ENCODE measurements around the gene TOMM34.

Gene TOMM34

GRCh38 chr20:44924541-44924940, 35.7 kb downstream of the TOMM34 start:
- H3K27me3 ChIP-seq (ENCODE audit: control insufficient read depth, insufficient read depth, low read length) = no peaks in the 10 kb centered on the region
- no peak overlapping the region for H3K9ac ChIP-seq (ENCODE audit: low read length)
- no peak overlapping the region for H3K4me3 ChIP-seq (ENCODE audit: low read length)
- no peaks in the 10 kb centered on the region for H3K9me3 ChIP-seq (ENCODE audit: control insufficient read depth, low read depth, low read length)
- no peak overlapping the region for H3K27ac ChIP-seq (ENCODE audit: low read length)
- H3K36me3 ChIP-seq (ENCODE audit: control insufficient read depth, low read depth, low read length) = peaks cover 20% of the 10 kb centered on the region
- H3K4me1 ChIP-seq (ENCODE audit: control insufficient read depth, low read depth, low read length) = no peaks in the 10 kb centered on the region

- Histone ChIP-seq H3K27ac (ENCODE audit: low read length) (no peak overlapping the region), H3K36me3 (ENCODE audit: control insufficient read depth, low read depth, low read length) (peaks cover 31% of the 10 kb centered on the region), H3K27me3 (ENCODE audit: control insufficient read depth, insufficient read depth, low read length) (no peaks in the 10 kb centered on the region), H3K4me1 (ENCODE audit: control insufficient read depth, low read depth, low read length) (no peaks in the 10 kb centered on the region), H3K9ac (ENCODE audit: low read length) (no peak overlapping the region), H3K9me3 (ENCODE audit: control insufficient read depth, low read depth, low read length) (no peaks in the 10 kb centered on the region), H3K4me3 (ENCODE audit: low read length) (no peak overlapping the region)
These were observed 38.8 kb downstream of the TOMM34 start for GRCh38 chr20:44921447-44921846.

GRCh38 chr20:44918761-44919160, 41.4 kb downstream of the TOMM34 start:
- Histone ChIP-seq H3K27me3 (ENCODE audit: control insufficient read depth, insufficient read depth, low read length) (no peaks in the 10 kb centered on the region), H3K9me3 (ENCODE audit: control insufficient read depth, low read depth, low read length) (no peaks in the 10 kb centered on the region), H3K36me3 (ENCODE audit: control insufficient read depth, low read depth, low read length) (peaks cover 38% of the 10 kb centered on the region), H3K4me3 (ENCODE audit: low read length) (no peak overlapping the region), H3K4me1 (ENCODE audit: control insufficient read depth, low read depth, low read length) (no peaks in the 10 kb centered on the region), H3K9ac (ENCODE audit: low read length) (no peak overlapping the region), H3K27ac (ENCODE audit: low read length) (no peak overlapping the region)

- Histone ChIP-seq H3K9ac (ENCODE audit: low read length) (no peak overlapping the region), H3K4me3 (ENCODE audit: low read length) (no peak overlapping the region), H3K27ac (ENCODE audit: low read length) (no peak overlapping the region), H3K27me3 (ENCODE audit: control insufficient read depth, insufficient read depth, low read length) (no peaks in the 10 kb centered on the region), H3K9me3 (ENCODE audit: control insufficient read depth, low read depth, low read length) (no peaks in the 10 kb centered on the region), H3K4me1 (ENCODE audit: control insufficient read depth, low read depth, low read length) (no peaks in the 10 kb centered on the region), H3K36me3 (ENCODE audit: control insufficient read depth, low read depth, low read length) (peaks cover 42% of the 10 kb centered on the region)
These were observed 41.9 kb downstream of the TOMM34 start for GRCh38 chr20:44918342-44918741.

- Histone ChIP-seq H3K4me3 (ENCODE audit: low read length) (no peak overlapping the region), H3K9me3 (ENCODE audit: control insufficient read depth, low read depth, low read length) (no peaks in the 10 kb centered on the region), H3K4me1 (ENCODE audit: control insufficient read depth, low read depth, low read length) (no peaks in the 10 kb centered on the region), H3K27ac (ENCODE audit: low read length) (no peak overlapping the region), H3K9ac (ENCODE audit: low read length) (no peak overlapping the region), H3K27me3 (ENCODE audit: control insufficient read depth, insufficient read depth, low read length) (no peaks in the 10 kb centered on the region), H3K36me3 (ENCODE audit: control insufficient read depth, low read depth, low read length) (peaks cover 44% of the 10 kb centered on the region)
These were observed 42.8 kb downstream of the TOMM34 start for GRCh38 chr20:44917399-44917798.

- H3K9ac ChIP-seq (ENCODE audit: low read length) = no peak overlapping the region
- H3K27me3 ChIP-seq (ENCODE audit: control insufficient read depth, insufficient read depth, low read length) = no peaks in the 10 kb centered on the region
- peaks cover 40% of the 10 kb centered on the region for H3K36me3 ChIP-seq (ENCODE audit: control insufficient read depth, low read depth, low read length)
- H3K4me1 ChIP-seq (ENCODE audit: control insufficient read depth, low read depth, low read length) = peaks cover 3% of the 10 kb centered on the region
- H3K27ac ChIP-seq (ENCODE audit: low read length) = no peak overlapping the region
- no peak overlapping the region for H3K4me3 ChIP-seq (ENCODE audit: low read length)
- H3K9me3 ChIP-seq (ENCODE audit: control insufficient read depth, low read depth, low read length) = no peaks in the 10 kb centered on the region
These were observed 43.6 kb downstream of the TOMM34 start for GRCh38 chr20:44916586-44916985.

GRCh38 chr20:44914924-44915323, 45.3 kb downstream of the TOMM34 start:
- peaks cover 3% of the 10 kb centered on the region for H3K4me1 ChIP-seq (ENCODE audit: control insufficient read depth, low read depth, low read length)
- no peaks in the 10 kb centered on the region for H3K9me3 ChIP-seq (ENCODE audit: control insufficient read depth, low read depth, low read length)
- H3K27me3 ChIP-seq (ENCODE audit: control insufficient read depth, insufficient read depth, low read length) = no peaks in the 10 kb centered on the region
- H3K27ac ChIP-seq (ENCODE audit: low read length) = no peak overlapping the region
- no peak overlapping the region for H3K4me3 ChIP-seq (ENCODE audit: low read length)
- H3K36me3 ChIP-seq (ENCODE audit: control insufficient read depth, low read depth, low read length) = peaks cover 36% of the 10 kb centered on the region
- H3K9ac ChIP-seq (ENCODE audit: low read length) = no peak overlapping the region

- no peaks in the 10 kb centered on the region for H3K9me3 ChIP-seq (ENCODE audit: control insufficient read depth, low read depth, low read length)
- H3K9ac ChIP-seq (ENCODE audit: low read length) = no peak overlapping the region
- peaks cover 7% of the 10 kb centered on the region for H3K4me1 ChIP-seq (ENCODE audit: control insufficient read depth, low read depth, low read length)
- H3K36me3 ChIP-seq (ENCODE audit: control insufficient read depth, low read depth, low read length) = peaks cover 38% of the 10 kb centered on the region
- no peaks in the 10 kb centered on the region for H3K27me3 ChIP-seq (ENCODE audit: control insufficient read depth, insufficient read depth, low read length)
- no peak overlapping the region for H3K27ac ChIP-seq (ENCODE audit: low read length)
- H3K4me3 ChIP-seq (ENCODE audit: low read length) = no peak overlapping the region
These were observed 48.0 kb downstream of the TOMM34 start for GRCh38 chr20:44912189-44912588.

- Histone ChIP-seq H3K9ac (ENCODE audit: low read length) (no peak overlapping the region), H3K36me3 (ENCODE audit: control insufficient read depth, low read depth, low read length) (peaks cover 40% of the 10 kb centered on the region), H3K4me1 (ENCODE audit: control insufficient read depth, low read depth, low read length) (peaks cover 7% of the 10 kb centered on the region), H3K9me3 (ENCODE audit: control insufficient read depth, low read depth, low read length) (no peaks in the 10 kb centered on the region), H3K27me3 (ENCODE audit: control insufficient read depth, insufficient read depth, low read length) (no peaks in the 10 kb centered on the region), H3K27ac (ENCODE audit: low read length) (no peak overlapping the region), H3K4me3 (ENCODE audit: low read length) (peak overlapping the region; percentile 29)
These were observed 48.8 kb downstream of the TOMM34 start for GRCh38 chr20:44911264-44911921.

- H3K36me3 ChIP-seq (ENCODE audit: control insufficient read depth, low read depth, low read length) = peaks cover 47% of the 10 kb centered on the region
- H3K27me3 ChIP-seq (ENCODE audit: control insufficient read depth, insufficient read depth, low read length) = no peaks in the 10 kb centered on the region
- H3K9me3 ChIP-seq (ENCODE audit: control insufficient read depth, low read depth, low read length) = no peaks in the 10 kb centered on the region
- H3K4me3 ChIP-seq (ENCODE audit: low read length) = peak overlapping the region; percentile 68
- H3K9ac ChIP-seq (ENCODE audit: low read length) = peak overlapping the region; percentile 53
- H3K27ac ChIP-seq (ENCODE audit: low read length) = no peak overlapping the region
- peaks cover 7% of the 10 kb centered on the region for H3K4me1 ChIP-seq (ENCODE audit: control insufficient read depth, low read depth, low read length)
These were observed 49.4 kb downstream of the TOMM34 start for GRCh38 chr20:44910690-44911262.

- H3K27ac ChIP-seq (ENCODE audit: low read length) = no peak within 1 kb of the TSS
- H3K36me3 ChIP-seq (ENCODE audit: control insufficient read depth, low read depth, low read length) = peaks cover 54% of the 10 kb centered on the region
- H3K4me3 ChIP-seq (ENCODE audit: low read length) = peak within 1 kb of the TSS; percentile 68
- no peaks in the 10 kb centered on the region for H3K27me3 ChIP-seq (ENCODE audit: control insufficient read depth, insufficient read depth, low read length)
- H3K9me3 ChIP-seq (ENCODE audit: control insufficient read depth, low read depth, low read length) = no peaks in the 10 kb centered on the region
- H3K4me1 ChIP-seq (ENCODE audit: control insufficient read depth, low read depth, low read length) = peaks cover 7% of the 10 kb centered on the region
- peak within 1 kb of the TSS; percentile 53 for H3K9ac ChIP-seq (ENCODE audit: low read length)
These were observed 50.1 kb downstream of the TOMM34 start, which contains the start of gene PABPC1L for GRCh38 chr20:44909872-44910689. Gene PABPC1L (plus strand): TSS chr20:44910060. CDS start chr20:44910144, 84 bp downstream.
